Mesothelial cell of epicardium (in vitro differentiated cells): Measurements from ENCODE around the gene CCT5. TPM values are rescaled to one million over a fixed set of nuclear protein-coding genes. Genes with fewer than 3 reads are reported as not detected.

ENCODE experiments used
- DNase-seq, 2 experiments: peaks; one replicate each; pipeline ENCODE4 v3.0.0; 2021; ENCODE audit warnings: low spot score in 2 of 2; ENCODE audit not compliant: unreplicated experiment in 2 of 2
- H3K27ac Mint-ChIP-seq: 2 replicates; pipeline ENCODE4 v1.8.0; 2021; ENCODE audit warnings: mixed read lengths
- H3K27me3 Mint-ChIP-seq: 2 replicates; pipeline ENCODE4 v1.8.0; 2021; ENCODE audit warnings: low read depth, mixed read lengths
- H3K36me3 Mint-ChIP-seq: 2 replicates; pipeline ENCODE4 v1.8.0; 2021; ENCODE audit warnings: mixed read lengths
- H3K4me1 Mint-ChIP-seq: 2 replicates; pipeline ENCODE4 v1.8.0; 2021; ENCODE audit warnings: mixed read lengths
- H3K4me3 Mint-ChIP-seq: 2 replicates; pipeline ENCODE4 v1.8.0; 2021; ENCODE audit warnings: mild to moderate bottlenecking, moderate library complexity, mixed read lengths
- H3K9me3 Mint-ChIP-seq: 2 replicates; pipeline ENCODE4 v1.8.0; 2021; ENCODE audit warnings: mixed read lengths
- CTCF ChIP-seq: fragments of 200-600 bp; sonication (generic); IDR thresholded peaks from one replicate; pipeline ENCODE4 v1.5.0; 2021; ENCODE audit warnings: antibody characterized with exemption; ENCODE audit not compliant: unreplicated experiment
- total RNA-seq: library from RNA; stranded (reverse); gene quantifications from 3 replicates; pipeline ENCODE4 v1.2.1, GENCODE V29; 2021

The CCT5 gene
- total RNA-seq, 1 donor from 2014 or later, result 141 TPM

- H3K9me3 Mint-ChIP-seq, result peaks cover 13% of the 10 kb centered on the region
- H3K36me3 Mint-ChIP-seq, result peaks cover 34% of the 10 kb centered on the region
- no peaks in the 10 kb centered on the region for H3K27me3 Mint-ChIP-seq
- no peaks in the 10 kb centered on the region for H3K4me1 Mint-ChIP-seq
- H3K27ac Mint-ChIP-seq, result no peak overlapping the region
- TF ChIP-seq CTCF, result no peak
- H3K4me3 Mint-ChIP-seq, result no peak overlapping the region
- no peak for DNase-seq
Measured at GRCh38 chr5:10293907-10294662, 44.0 kb downstream of the CCT5 start.

GRCh38 chr5:10295619-10296326 lies 45.7 kb downstream of the CCT5 start:
- H3K27me3 Mint-ChIP-seq, result no peaks in the 10 kb centered on the region
- no peaks in the 10 kb centered on the region for H3K4me1 Mint-ChIP-seq
- H3K27ac Mint-ChIP-seq, result no peak overlapping the region
- no peak for TF ChIP-seq CTCF
- peaks cover 18% of the 10 kb centered on the region for H3K9me3 Mint-ChIP-seq
- H3K4me3 Mint-ChIP-seq, result no peak overlapping the region
- peaks cover 39% of the 10 kb centered on the region for H3K36me3 Mint-ChIP-seq
- DNase-seq, result no peak

GRCh38 chr5:10297646-10298204 lies 47.6 kb downstream of the CCT5 start:
- H3K4me1 Mint-ChIP-seq, result no peaks in the 10 kb centered on the region
- H3K9me3 Mint-ChIP-seq, result peaks cover 18% of the 10 kb centered on the region
- H3K27me3 Mint-ChIP-seq, result no peaks in the 10 kb centered on the region
- H3K4me3 Mint-ChIP-seq, result no peak overlapping the region
- H3K27ac Mint-ChIP-seq, result no peak overlapping the region
- DNase-seq, result no peak
- no peak for TF ChIP-seq CTCF
- peaks cover 32% of the 10 kb centered on the region for H3K36me3 Mint-ChIP-seq

GRCh38 chr5:10300246-10300645 lies 50.2 kb downstream of the CCT5 start:
- no peak for TF ChIP-seq CTCF
- no peak for DNase-seq
- H3K9me3 Mint-ChIP-seq, result peaks cover 5% of the 10 kb centered on the region
- no peaks in the 10 kb centered on the region for H3K4me1 Mint-ChIP-seq
- peaks cover 26% of the 10 kb centered on the region for H3K36me3 Mint-ChIP-seq
- no peak overlapping the region for H3K27ac Mint-ChIP-seq
- H3K27me3 Mint-ChIP-seq, result no peaks in the 10 kb centered on the region
- no peak overlapping the region for H3K4me3 Mint-ChIP-seq

- H3K27ac Mint-ChIP-seq, result no peak overlapping the region
- DNase-seq, result no peak
- no peak overlapping the region for H3K4me3 Mint-ChIP-seq
- peaks cover 4% of the 10 kb centered on the region for H3K4me1 Mint-ChIP-seq
- H3K36me3 Mint-ChIP-seq, result peaks cover 24% of the 10 kb centered on the region
- no peak for TF ChIP-seq CTCF
- no peaks in the 10 kb centered on the region for H3K27me3 Mint-ChIP-seq
- peaks cover 5% of the 10 kb centered on the region for H3K9me3 Mint-ChIP-seq
Measured at GRCh38 chr5:10301266-10301665, 51.2 kb downstream of the CCT5 start.
